MCF 10A (cell line): Measurements from ENCODE around the gene ABCB8. TPM values are rescaled to one million over a fixed set of nuclear protein-coding genes. Genes with fewer than 3 reads are reported as not detected.

Experiments used
- BruUV-seq: library from RNA; stranded (reverse); fragments of 400-500 nt; replicated peaks from 2 replicates; lab custom pipeline; 2021; lab: Mats Ljungman, UMichigan
- CTCF ChIA-PET: fragments of 300-600 bp; sonication (Branson Sonifier 250); formaldehyde crosslinking; extraction: SDS; loops from one replicate; lab custom pipeline; 2021; ENCODE audit warnings: antibody characterized with exemption, inconsistent platforms; lab: Yijun Ruan, JAX
- POLR2A ChIA-PET: fragments of 300-600, 350-650 bp; sonication (Branson Sonifier 250); formaldehyde crosslinking; extraction: SDS; loops from one replicate; lab custom pipeline; 2020; ENCODE audit warnings: antibody characterized with exemption, inconsistent platforms; lab: Yijun Ruan, JAX
- DNase-seq: peaks from one replicate; pipeline ENCODE4 v3.0.0-alpha.2; 2018; ENCODE audit not compliant: unreplicated experiment
- H3K27ac Mint-ChIP-seq: one replicate; pipeline ENCODE4 v1.8.0; 2022; ENCODE audit warnings: mild to moderate bottlenecking, low read depth, mixed read lengths; ENCODE audit not compliant: unreplicated experiment
- H3K27me3 Mint-ChIP-seq: one replicate; pipeline ENCODE4 v1.8.0; 2022; ENCODE audit warnings: mixed read lengths; ENCODE audit not compliant: insufficient read depth, unreplicated experiment
- H3K36me3 Mint-ChIP-seq: one replicate; pipeline ENCODE4 v1.8.0; 2022; ENCODE audit warnings: mild to moderate bottlenecking, moderate library complexity, mixed read lengths; ENCODE audit not compliant: insufficient read depth, unreplicated experiment
- H3K4me1 Mint-ChIP-seq: one replicate; pipeline ENCODE4 v1.8.0; 2022; ENCODE audit warnings: mixed read lengths; ENCODE audit not compliant: insufficient read depth, unreplicated experiment
- H3K4me3 Mint-ChIP-seq: one replicate; pipeline ENCODE4 v1.8.0; 2022; ENCODE audit warnings: mild to moderate bottlenecking, moderate library complexity, mixed read lengths; ENCODE audit not compliant: unreplicated experiment
- H3K9me3 Mint-ChIP-seq: one replicate; pipeline ENCODE4 v1.8.0; 2022; ENCODE audit warnings: mixed read lengths; ENCODE audit not compliant: unreplicated experiment
- intact Hi-C: fragments of 100-400 bp; cut with micrococcal nuclease; formaldehyde crosslinking; loops from 2 replicates; pipeline ENCODE4 v1.14.1; 2022
- total RNA-seq: library from RNA; stranded (reverse); gene quantifications from 2 replicates; pipeline ENCODE4 v1.2.3, GENCODE V29; 2022
- TF ChIP-seq, protein P1 (sequence below): fragments of 200-600 bp; IDR thresholded peaks from one replicate; pipeline ENCODE4 v1.8.0; 2022; ENCODE audit warnings: antibody characterized with exemption, mild to moderate bottlenecking; ENCODE audit not compliant: unreplicated experiment

The ABCB8 gene
- total RNA-seq, 1 experiment from 2014 or later: 73.4 TPM

DNA sequence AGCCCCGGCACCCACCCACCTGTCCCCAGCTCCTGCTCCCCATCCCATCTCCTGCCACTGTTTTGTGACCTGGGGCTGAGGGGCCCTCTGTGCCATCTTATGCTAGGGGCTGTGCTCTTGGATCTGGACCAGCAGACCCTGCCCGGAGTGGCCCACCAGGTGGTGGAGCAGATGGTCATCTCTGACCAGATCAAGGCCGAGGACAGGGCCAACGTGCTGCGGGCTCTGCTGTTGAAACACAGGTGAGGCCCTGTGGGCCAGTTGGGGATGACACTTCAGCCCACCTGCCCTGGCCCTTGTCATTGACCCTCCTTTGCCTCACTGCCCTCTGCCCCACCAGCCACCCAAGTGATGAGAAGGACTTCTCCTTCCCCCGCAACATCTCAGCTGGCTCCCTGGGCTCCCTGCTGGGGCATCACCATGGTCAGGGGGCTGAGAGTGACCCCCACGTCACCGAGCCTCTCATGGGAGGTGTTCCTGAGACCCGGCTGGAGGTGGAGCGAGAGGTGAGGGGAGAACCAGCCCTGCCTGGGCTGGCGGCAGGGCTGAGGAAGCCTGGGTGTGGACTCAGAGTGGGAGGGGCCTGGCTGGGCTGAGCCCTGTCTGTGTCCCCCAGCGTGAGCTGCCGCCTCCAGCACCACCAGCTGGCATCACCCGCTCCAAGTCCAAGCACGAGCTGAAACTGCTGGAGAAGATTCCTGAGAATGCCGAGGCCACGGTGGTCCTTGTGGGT is 41.8 kb downstream of the ABCB8 start:
- Mint-ChIP-seq H3K36me3 (peaks cover 76% of the 10 kb centered on the region), H3K4me3 (no peak overlapping the region), H3K27ac (no peak overlapping the region), H3K27me3 (no peaks in the 10 kb centered on the region), H3K9me3 (no peaks in the 10 kb centered on the region), H3K4me1 (no peaks in the 10 kb centered on the region)
- intact Hi-C loops: no loop called here
- CTCF ChIA-PET: interaction anchor here (0.8 kb wide), 1 partner anchor 46 kb away, joined by 3 read pairs; no protein-coding TSS in a partner anchor
- TF ChIP-seq, protein P1, sequence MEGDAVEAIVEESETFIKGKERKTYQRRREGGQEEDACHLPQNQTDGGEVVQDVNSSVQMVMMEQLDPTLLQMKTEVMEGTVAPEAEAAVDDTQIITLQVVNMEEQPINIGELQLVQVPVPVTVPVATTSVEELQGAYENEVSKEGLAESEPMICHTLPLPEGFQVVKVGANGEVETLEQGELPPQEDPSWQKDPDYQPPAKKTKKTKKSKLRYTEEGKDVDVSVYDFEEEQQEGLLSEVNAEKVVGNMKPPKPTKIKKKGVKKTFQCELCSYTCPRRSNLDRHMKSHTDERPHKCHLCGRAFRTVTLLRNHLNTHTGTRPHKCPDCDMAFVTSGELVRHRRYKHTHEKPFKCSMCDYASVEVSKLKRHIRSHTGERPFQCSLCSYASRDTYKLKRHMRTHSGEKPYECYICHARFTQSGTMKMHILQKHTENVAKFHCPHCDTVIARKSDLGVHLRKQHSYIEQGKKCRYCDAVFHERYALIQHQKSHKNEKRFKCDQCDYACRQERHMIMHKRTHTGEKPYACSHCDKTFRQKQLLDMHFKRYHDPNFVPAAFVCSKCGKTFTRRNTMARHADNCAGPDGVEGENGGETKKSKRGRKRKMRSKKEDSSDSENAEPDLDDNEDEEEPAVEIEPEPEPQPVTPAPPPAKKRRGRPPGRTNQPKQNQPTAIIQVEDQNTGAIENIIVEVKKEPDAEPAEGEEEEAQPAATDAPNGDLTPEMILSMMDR: no peak
- DNase-seq: no peak
- POLR2A ChIA-PET: no interaction called here
- no TSS peak for BruUV-seq

GRCh38 chr7:151070574-151070960 is 42.3 kb downstream of the ABCB8 start:
- no peak overlapping the region for H3K27ac Mint-ChIP-seq
- CTCF ChIA-PET: interaction anchor here (0.8 to 1.2 kb wide), 2 partner anchors 10 to 45 kb away, joined by 3 to 5 read pairs; no protein-coding TSS in a partner anchor
- peaks cover 76% of the 10 kb centered on the region for H3K36me3 Mint-ChIP-seq
- no peak overlapping the region for H3K4me3 Mint-ChIP-seq
- DNase-seq: no peak
- TF ChIP-seq, protein P1: no peak
- POLR2A ChIA-PET: no interaction called here
- H3K27me3 Mint-ChIP-seq: no peaks in the 10 kb centered on the region
- H3K4me1 Mint-ChIP-seq: no peaks in the 10 kb centered on the region
- intact Hi-C loops: no loop called here
- H3K9me3 Mint-ChIP-seq: no peaks in the 10 kb centered on the region
- no TSS peak for BruUV-seq

DNA sequence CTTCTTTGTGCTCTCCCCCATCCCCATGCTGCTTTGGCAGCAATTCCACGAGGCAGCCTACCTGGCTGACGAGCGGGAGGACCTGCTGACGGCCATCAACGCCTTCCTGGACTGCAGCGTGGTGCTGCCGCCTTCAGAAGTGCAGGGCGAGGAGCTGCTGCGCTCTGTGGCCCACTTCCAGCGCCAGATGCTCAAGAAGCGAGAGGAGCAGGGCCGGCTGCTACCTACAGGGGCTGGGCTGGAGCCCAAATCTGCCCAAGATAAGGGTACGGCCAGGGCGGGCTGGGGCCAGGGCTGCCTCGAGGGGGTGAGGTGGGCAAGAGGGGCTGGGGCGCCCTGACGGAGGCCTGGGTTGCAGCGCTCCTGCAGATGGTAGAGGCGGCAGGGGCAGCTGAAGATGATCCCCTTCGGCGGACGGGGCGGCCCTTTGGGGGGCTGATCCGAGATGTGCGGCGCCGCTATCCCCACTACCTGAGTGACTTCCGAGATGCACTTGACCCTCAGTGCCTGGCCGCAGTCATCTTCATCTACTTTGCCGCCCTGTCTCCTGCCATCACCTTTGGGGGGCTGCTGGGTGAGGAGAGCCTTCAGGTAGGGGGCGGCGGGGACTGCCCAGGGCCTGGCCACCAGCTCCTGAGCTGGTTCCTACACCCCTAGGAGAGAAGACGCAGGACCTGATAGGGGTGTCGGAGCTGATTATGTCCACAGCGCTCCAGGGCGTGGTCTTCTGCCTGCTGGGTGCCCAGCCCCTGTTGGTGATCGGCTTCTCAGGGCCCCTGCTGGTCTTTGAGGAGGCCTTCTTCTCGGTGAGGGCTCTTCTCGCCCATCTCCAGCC is 43.0 kb downstream of the ABCB8 start:
- H3K9me3 Mint-ChIP-seq: no peaks in the 10 kb centered on the region
- CTCF ChIA-PET: interaction anchor here (0.6 to 1.2 kb wide), 3 partner anchors 11 to 75 kb away, joined by 3 to 5 read pairs (median 4); no protein-coding TSS in a partner anchor
- DNase-seq: no peak
- H3K27ac Mint-ChIP-seq: no peak overlapping the region
- H3K27me3 Mint-ChIP-seq: no peaks in the 10 kb centered on the region
- BruUV-seq: no TSS peak
- no peaks in the 10 kb centered on the region for H3K4me1 Mint-ChIP-seq
- POLR2A ChIA-PET: no interaction called here
- TF ChIP-seq, protein P1: no peak
- H3K4me3 Mint-ChIP-seq: no peak overlapping the region
- intact Hi-C loops: no loop called here
- peaks cover 79% of the 10 kb centered on the region for H3K36me3 Mint-ChIP-seq

- no peak for DNase-seq
- no TSS peak for BruUV-seq
- Mint-ChIP-seq H3K9me3 (no peaks in the 10 kb centered on the region), H3K4me1 (peaks cover 7% of the 10 kb centered on the region), H3K4me3 (no peak overlapping the region), H3K27ac (no peak overlapping the region), H3K27me3 (no peaks in the 10 kb centered on the region), H3K36me3 (peaks cover 55% of the 10 kb centered on the region)
- CTCF ChIA-PET: no interaction called here
- POLR2A ChIA-PET: interaction anchor here (1.0 to 1.2 kb wide), 3 partner anchors 9 to 12 kb away, joined by 3 to 4 read pairs (median 4); partner anchors contain the start of gene TMUB1
- intact Hi-C loops: no loop called here
- TF ChIP-seq, protein P1: no peak
Measured at GRCh38 chr7:151073990-151074389, 45.7 kb downstream of the ABCB8 start.
